A549 (cell line): ENCODE measurements around the gene DHRS3. TPM values are rescaled to one million over a fixed set of nuclear protein-coding genes. Genes with fewer than 3 reads are reported as not detected.
A peak's percentile ranks its signal among the peaks of the same experiment; 100 is the strongest.

Experiments used
- ATAC-seq, 2 experiments: fragments of 200-7000 bp in 1 of 2; fragments of >200 bp in 1 of 2; cut with Nextera tagmentation in 1 of 2; cut with Tn5 transposase in 1 of 2; 3 replicates each; pipeline versions ENCODE4 v1.8.0 to v1.9.1; 2018 to 2020; ENCODE audit warnings: mild to moderate bottlenecking in 1 of 2, moderate library complexity in 1 of 2
- CTCF ChIA-PET: fragments of 300-600 bp; sonication (Branson Sonifier 250); formaldehyde crosslinking; extraction: SDS; loops from one replicate; lab custom pipeline; 2021; ENCODE audit warnings: antibody characterized with exemption, inconsistent platforms; lab: Yijun Ruan, JAX
- POLR2A ChIA-PET: fragments of 350-600 bp; formaldehyde crosslinking; extraction: SDS; loops from one replicate; lab custom pipeline; 2021; ENCODE audit warnings: antibody characterized with exemption, inconsistent platforms; lab: Yijun Ruan, JAX
- DNase-seq, 2 experiments: peaks; one replicate each; pipeline versions ENCODE4 v3.0.0 to v3.0.0-alpha.2; 2011 to 2016; ENCODE audit warnings: low read depth in 1 of 2, low spot score in 1 of 2
- FAIRE-seq: peaks from 2 replicates; lab custom pipeline; 2011; peaks lifted over from hg19 to GRCh38; lab: Jason Lieb, UNC
- H3K27ac ChIP-seq, 2 experiments: fragments of >200 bp; sonication (Bioruptor Twin); formaldehyde crosslinking; 3 replicates each; pipeline ENCODE4 v1.5.1; 2016 to 2017
- H3K4me1 ChIP-seq: fragments of >200 bp; sonication (Bioruptor Twin); formaldehyde crosslinking; 3 replicates; pipeline ENCODE4 v1.6.1; 2016
- H3K4me2 ChIP-seq: fragments of >200 bp; sonication (Bioruptor Twin); formaldehyde crosslinking; 3 replicates; pipeline ENCODE4 v1.6.1; 2016
- H3K4me3 ChIP-seq: fragments of >200 bp; sonication (Bioruptor Twin); formaldehyde crosslinking; 3 replicates; pipeline ENCODE4 v1.5.1; 2016
- H3K9me3 ChIP-seq: fragments of >200 bp; sonication (Bioruptor Twin); formaldehyde crosslinking; 3 replicates; pipeline ENCODE4 v1.6.1; 2016
- BCL3 ChIP-seq: fragments of >200 bp; sonication (Bioruptor Twin); formaldehyde crosslinking; IDR thresholded peaks from 3 replicates; pipeline ENCODE4 v1.6.1; 2016
- CEBPB ChIP-seq, 2 experiments: fragments of >200 bp in 1 of 2; sonication (Bioruptor Twin) in 1 of 2; formaldehyde crosslinking in 1 of 2; IDR thresholded peaks; 2 replicates each; pipeline ENCODE4 v1.6.1; 2012 to 2016
- CTCF ChIP-seq: fragments of >200 bp; sonication (Bioruptor Twin); formaldehyde crosslinking; IDR thresholded peaks from 3 replicates; pipeline ENCODE4 v1.5.1; 2016
- EHF ChIP-seq: fragments of 250-450 bp; sonication (Bioruptor Pico); IDR thresholded peaks from 2 replicates; pipeline ENCODE4 v1.5.0; 2020; ENCODE audit warnings: mild to moderate bottlenecking
- ESRRA ChIP-seq: fragments of 150-350 bp; IDR thresholded peaks from 2 replicates; pipeline ENCODE4 v1.6.1; 2014; ENCODE audit warnings: mild to moderate bottlenecking, low read length, borderline replicate concordance
- FOSB ChIP-seq: fragments of 250-450 bp; sonication (Bioruptor Pico); IDR thresholded peaks from 2 replicates; pipeline ENCODE4 v1.5.0; 2020; ENCODE audit warnings: mild to moderate bottlenecking, moderate library complexity
- FOSL2 ChIP-seq, 2 experiments: fragments of 450-650 bp in 1 of 2; fragments of >200 bp in 1 of 2; sonication (Bioruptor Twin) in 1 of 2; formaldehyde crosslinking; IDR thresholded peaks; 2 replicates each; pipeline versions ENCODE4 v1.5.0 to v1.6.1; 2016 to 2020; ENCODE audit warnings: mild to moderate bottlenecking in 1 of 2, moderate library complexity in 1 of 2
- MAZ ChIP-seq: fragments of 150-350 bp; IDR thresholded peaks from 2 replicates; pipeline ENCODE4 v1.6.1; 2014; ENCODE audit warnings: antibody characterized with exemption, low read depth, low read length, borderline replicate concordance
- POLR2A ChIP-seq: IDR thresholded peaks from 2 replicates; pipeline ENCODE4 v1.6.1; 2012; ENCODE audit warnings: mild to moderate bottlenecking, low read length
- POLR2AphosphoS2 ChIP-seq: conservative IDR thresholded peaks from 2 replicates; pipeline ENCODE4 v1.6.1; 2012; ENCODE audit warnings: low read length, improper control_type of control experiment, inconsistent platforms
- RFX5 ChIP-seq: fragments of 450-650 bp; IDR thresholded peaks from 2 replicates; pipeline ENCODE4 v1.7.1; 2014; ENCODE audit warnings: antibody characterized with exemption, mild to moderate bottlenecking, moderate library complexity
- RNF2 ChIP-seq: fragments of 200-600 bp; sonication (generic); IDR thresholded peaks from 2 replicates; pipeline ENCODE4 v1.6.1; 2016; ENCODE audit warnings: low read depth, mild to moderate bottlenecking, antibody characterized with exemption, moderate library complexity, borderline replicate concordance
- SMC3 ChIP-seq: fragments of >200 bp; sonication (Bioruptor Twin); formaldehyde crosslinking; IDR thresholded peaks from 3 replicates; pipeline ENCODE4 v1.6.1; 2018; ENCODE audit warnings: inconsistent platforms
- ZNF302 ChIP-seq: fragments of 250-450 bp; sonication (Bioruptor Pico); IDR thresholded peaks from 2 replicates; pipeline ENCODE4 v1.9.0; 2021; ENCODE audit warnings: inconsistent platforms, mild to moderate bottlenecking, moderate library complexity
- WGBS: methylation state at CpG from one replicate; pipeline ENCODE4 v1.1.6; 2017; ENCODE audit errors: missing lambda C conversion rate; 5-methylcytosine and 5-hydroxymethylcytosine counted together
- polyA plus RNA-seq, 4 experiments: library from polyadenylated mRNA; depleted of rRNA in 3 of 4; stranded (reverse); fragments of >200 nt; fragmentation: RNase III in 1 of 4; extraction: RNeasy Plus Mini Kit Qiagen cat#74134 plus additional on column Dnase treatment in 1 of 4; gene quantifications; 2 replicates in 3 of 4; 3 replicates in 1 of 4; pipeline ENCODE4 v1.2.3, GENCODE V29; 2011 to 2017
- TF ChIP-seq, protein P1 (sequence below): fragments of 250-450 bp; sonication (Bioruptor Pico); IDR thresholded peaks from 2 replicates; pipeline ENCODE4 v1.5.0; 2021; ENCODE audit warnings: mild to moderate bottlenecking, moderate library complexity, borderline replicate concordance
- TF ChIP-seq, protein P2 (sequence below): fragments of 200-600 bp; sonication (generic); IDR thresholded peaks from 2 replicates; pipeline ENCODE4 v1.6.1; 2016; ENCODE audit warnings: antibody characterized with exemption, mild to moderate bottlenecking, moderate library complexity

DHRS3 gene
- polyA plus RNA-seq, 2 of the 4 experiments (the other 2 are of a cell fraction): 62.7 to 79.7 TPM

DNA sequence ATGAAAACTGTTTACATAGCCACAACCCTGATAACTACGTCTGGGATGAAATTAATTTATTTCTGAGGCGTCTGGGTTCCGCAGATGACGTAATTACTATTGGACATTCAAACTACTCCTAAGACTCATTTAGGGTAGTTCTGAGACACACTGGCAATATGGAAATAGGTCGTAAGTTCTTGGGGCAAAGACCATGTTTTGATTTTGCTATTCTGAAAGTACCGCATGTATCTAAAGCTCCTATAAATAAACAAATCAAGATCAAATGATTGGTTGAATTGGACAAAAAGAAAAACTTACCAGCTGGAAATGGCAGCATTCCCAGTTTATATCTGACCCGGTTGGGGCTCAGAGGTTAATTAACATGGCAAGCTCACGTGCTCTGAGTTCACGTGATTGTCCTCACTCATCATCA is 74.3 kb downstream of the DHRS3 start:
- peaks cover 27% of the 10 kb centered on the region for H3K4me1 ChIP-seq
- 87% methylated on average over 9 of the region's 9 CpGs for WGBS
- ATAC-seq (no peak), DNase-seq (no peak), FAIRE-seq (no peak)
- peak overlapping the region in 1 of 2 experiments; percentile 54; a peak in 2 of 6 replicates for H3K27ac ChIP-seq
- POLR2A ChIA-PET: no interaction called here
- no peak overlapping the region for H3K4me3 ChIP-seq
- TF ChIP-seq RFX5 (no peak), FOSL2 (IDR thresholded peaks at IDR 0.05) (no peak), FOSL2 (CRISPR knock-in tag; IDR thresholded peaks at IDR 0.05) (no peak), BCL3 (no peak), POLR2A (no peak), FOSB (CRISPR knock-in tag) (no peak), EHF (CRISPR knock-in tag) (no peak), RNF2 (no peak), ZNF302 (CRISPR knock-in tag) (no peak), CTCF (no peak), SMC3 (no peak), MAZ (no peak), ESRRA (no peak), POLR2AphosphoS2 (no peak), CEBPB (IDR thresholded peaks at IDR 0.05) (no peak)
- TF ChIP-seq, protein P1, sequence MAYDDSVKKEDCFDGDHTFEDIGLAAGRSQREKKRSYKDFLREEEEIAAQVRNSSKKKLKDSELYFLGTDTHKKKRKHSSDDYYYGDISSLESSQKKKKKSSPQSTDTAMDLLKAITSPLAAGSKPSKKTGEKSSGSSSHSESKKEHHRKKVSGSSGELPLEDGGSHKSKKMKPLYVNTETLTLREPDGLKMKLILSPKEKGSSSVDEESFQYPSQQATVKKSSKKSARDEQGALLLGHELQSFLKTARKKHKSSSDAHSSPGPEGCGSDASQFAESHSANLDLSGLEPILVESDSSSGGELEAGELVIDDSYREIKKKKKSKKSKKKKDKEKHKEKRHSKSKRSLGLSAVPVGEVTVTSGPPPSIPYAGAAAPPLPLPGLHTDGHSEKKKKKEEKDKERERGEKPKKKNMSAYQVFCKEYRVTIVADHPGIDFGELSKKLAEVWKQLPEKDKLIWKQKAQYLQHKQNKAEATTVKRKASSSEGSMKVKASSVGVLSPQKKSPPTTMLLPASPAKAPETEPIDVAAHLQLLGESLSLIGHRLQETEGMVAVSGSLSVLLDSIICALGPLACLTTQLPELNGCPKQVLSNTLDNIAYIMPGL (CRISPR knock-in tag): no peak
- TF ChIP-seq, protein P2, sequence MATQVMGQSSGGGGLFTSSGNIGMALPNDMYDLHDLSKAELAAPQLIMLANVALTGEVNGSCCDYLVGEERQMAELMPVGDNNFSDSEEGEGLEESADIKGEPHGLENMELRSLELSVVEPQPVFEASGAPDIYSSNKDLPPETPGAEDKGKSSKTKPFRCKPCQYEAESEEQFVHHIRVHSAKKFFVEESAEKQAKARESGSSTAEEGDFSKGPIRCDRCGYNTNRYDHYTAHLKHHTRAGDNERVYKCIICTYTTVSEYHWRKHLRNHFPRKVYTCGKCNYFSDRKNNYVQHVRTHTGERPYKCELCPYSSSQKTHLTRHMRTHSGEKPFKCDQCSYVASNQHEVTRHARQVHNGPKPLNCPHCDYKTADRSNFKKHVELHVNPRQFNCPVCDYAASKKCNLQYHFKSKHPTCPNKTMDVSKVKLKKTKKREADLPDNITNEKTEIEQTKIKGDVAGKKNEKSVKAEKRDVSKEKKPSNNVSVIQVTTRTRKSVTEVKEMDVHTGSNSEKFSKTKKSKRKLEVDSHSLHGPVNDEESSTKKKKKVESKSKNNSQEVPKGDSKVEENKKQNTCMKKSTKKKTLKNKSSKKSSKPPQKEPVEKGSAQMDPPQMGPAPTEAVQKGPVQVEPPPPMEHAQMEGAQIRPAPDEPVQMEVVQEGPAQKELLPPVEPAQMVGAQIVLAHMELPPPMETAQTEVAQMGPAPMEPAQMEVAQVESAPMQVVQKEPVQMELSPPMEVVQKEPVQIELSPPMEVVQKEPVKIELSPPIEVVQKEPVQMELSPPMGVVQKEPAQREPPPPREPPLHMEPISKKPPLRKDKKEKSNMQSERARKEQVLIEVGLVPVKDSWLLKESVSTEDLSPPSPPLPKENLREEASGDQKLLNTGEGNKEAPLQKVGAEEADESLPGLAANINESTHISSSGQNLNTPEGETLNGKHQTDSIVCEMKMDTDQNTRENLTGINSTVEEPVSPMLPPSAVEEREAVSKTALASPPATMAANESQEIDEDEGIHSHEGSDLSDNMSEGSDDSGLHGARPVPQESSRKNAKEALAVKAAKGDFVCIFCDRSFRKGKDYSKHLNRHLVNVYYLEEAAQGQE: no peak
- TF ChIP-seq, all 56 proteins: peak for 0
- Histone ChIP-seq H3K9me3 (no peaks in the 10 kb centered on the region), H3K4me2 (no peak overlapping the region)
- CTCF ChIA-PET: no interaction called here
